Ovary (tissue), 9 donors: ENCODE measurements around the gene NSRP1. TPM values are rescaled to one million over a fixed set of nuclear protein-coding genes. Genes with fewer than 3 reads are reported as not detected.

Experiments
- DNase-seq, 5 donors: peaks; one replicate each; pipeline ENCODE4 v3.0.0-alpha.2; 2019 to 2020
- H3K27ac ChIP-seq, 2 donors: fragments of 200-600 bp; one replicate each; pipeline versions ENCODE4 v1.5.1 to v1.8.0; 2019 to 2022
- H3K27me3 ChIP-seq: fragments of 200-600 bp; one replicate; pipeline ENCODE4 v1.8.0; 2022
- H3K36me3 ChIP-seq: fragments of 200-600 bp; sonication (generic); one replicate; pipeline ENCODE4 v1.5.1; 2019
- H3K4me1 ChIP-seq: one replicate; pipeline ENCODE4 v1.8.1; 2013; ENCODE audit warnings: mild to moderate bottlenecking, moderate library complexity; ENCODE audit not compliant: insufficient read depth
- H3K4me3 ChIP-seq: fragments of 200-600 bp; sonication (generic); one replicate; pipeline ENCODE4 v1.5.1; 2017
- H3K9me3 ChIP-seq, 2 donors: fragments of 200-600 bp in 1 of 2; sonication (generic) in 1 of 2; one replicate each; pipeline versions ENCODE4 v1.5.1 to v1.8.1; 2013 to 2019; ENCODE audit warnings: mild to moderate bottlenecking in 1 of 2, moderate library complexity in 1 of 2
- CTCF ChIP-seq, 3 donors: fragments of 450-650 bp in 2 of 3; fragments of 200-600 bp in 1 of 3; IDR thresholded peaks; one replicate each; pipeline versions ENCODE4 v1.5.1 to v1.8.0; 2016 to 2022; ENCODE audit warnings: antibody characterized with exemption in 3 of 3, mild to moderate bottlenecking in 1 of 3
- EP300 ChIP-seq: sonication (generic); formaldehyde crosslinking; IDR thresholded peaks from one replicate; pipeline ENCODE4 v1.6.1; 2017; ENCODE audit warnings: antibody characterized with exemption
- POLR2A ChIP-seq: fragments of 450-650 bp; IDR thresholded peaks from one replicate; pipeline ENCODE4 v1.6.1; 2017; ENCODE audit warnings: antibody characterized with exemption, mild to moderate bottlenecking, moderate library complexity
- WGBS, 3 donors: extraction: QIAGEN DNeasy Blood & Tissue Kit in 1 of 3; methylation state at CpG; one replicate each; pipeline versions ENCODE4 v1.1.5 to v1.1.7; 2013 to 2017; 5-methylcytosine and 5-hydroxymethylcytosine counted together
- intact Hi-C, 4 donors: fragments of 100-400 bp; cut with DNase I; formaldehyde crosslinking; loops; one replicate each; pipeline versions ENCODE4 v1.11.0 to v1.15.1; 2022 to 2023
- polyA plus RNA-seq, 2 donors: library from polyadenylated mRNA; stranded (reverse); fragments of 200-250 nt in 1 of 2; fragments of 350-450 nt in 1 of 2; fragmentation: Illumina TruSeq in 1 of 2; extraction: RNeasy Lipid Tissue Mini Kit (QIAGEN cat#74804) in 1 of 2; gene quantifications; one replicate each; pipeline ENCODE4 v1.2.3, GENCODE V29; 2013 to 2014
- total RNA-seq, 7 donors: library from RNA; depleted of rRNA in 2 of 7; stranded (reverse); fragments of >200 nt in 2 of 7; fragmentation: NEBNext Ultra II Directional in 3 of 7; extraction: Animal tissue kit (Norgen Biotek cat#: 25700) in 3 of 7; gene quantifications; one replicate each; pipeline versions ENCODE4 v1.1.0 to v1.2.4, GENCODE V29; 2016 to 2023
- donor health status: DM: no; HTN: no; CAD: no; lungs with moderate emphysema.
- donor health status: DM: no; HTN: no; CAD: no.
- donor health status: Bipolar disorder and iron deficiency.
- donor health status: DM: yes; HTN: yes; CAD: no.
- donor health status: DM: no; HTN: no; CAD: no.
- donor health status: DM: yes; HTN: yes; CAD: no.

The NSRP1 gene
- total and polyA plus RNA-seq, 9 donors = 19.0 to 42.1 (median 26.6) TPM

- intact Hi-C loops = no loop called here
- TF ChIP-seq POLR2A (no peak), CTCF (IDR thresholded peaks at IDR 0.05) (no peak)
- Histone ChIP-seq H3K4me3 (no peak overlapping the region), H3K4me1 (no peaks in the 10 kb centered on the region), H3K36me3 (no peaks in the 10 kb centered on the region), H3K9me3 (no peaks in the 10 kb centered on the region), H3K27ac (no peak overlapping the region), H3K27me3 (no peaks in the 10 kb centered on the region)
- DNase-seq = no peak
- WGBS, 3 donors = 93 to 100% (median 94%) methylated on average over 1 of the region's 1 CpG
These were observed 55.9 kb downstream of the NSRP1 start for GRCh38 chr17:30172560-30172959.

DNA sequence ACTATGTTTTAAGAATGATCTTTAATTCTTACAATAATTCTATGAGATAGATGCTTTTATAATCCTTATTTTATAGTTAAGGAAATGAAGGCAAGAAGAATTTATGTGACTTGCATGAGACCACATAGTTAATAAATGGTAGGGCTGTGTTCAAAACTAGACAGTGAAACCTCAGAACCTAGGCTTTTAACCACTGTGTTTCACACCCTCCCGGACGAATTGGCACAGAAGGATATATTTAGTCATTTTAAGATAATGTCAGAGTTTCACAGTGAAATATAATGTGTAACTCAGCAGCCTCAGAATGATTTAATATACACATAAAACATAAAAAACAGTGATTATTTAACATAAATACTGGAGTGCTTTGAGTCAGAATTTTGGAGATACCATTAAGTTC, 57.0 kb downstream of the NSRP1 start:
- no peaks in the 10 kb centered on the region for H3K36me3 ChIP-seq

DNA sequence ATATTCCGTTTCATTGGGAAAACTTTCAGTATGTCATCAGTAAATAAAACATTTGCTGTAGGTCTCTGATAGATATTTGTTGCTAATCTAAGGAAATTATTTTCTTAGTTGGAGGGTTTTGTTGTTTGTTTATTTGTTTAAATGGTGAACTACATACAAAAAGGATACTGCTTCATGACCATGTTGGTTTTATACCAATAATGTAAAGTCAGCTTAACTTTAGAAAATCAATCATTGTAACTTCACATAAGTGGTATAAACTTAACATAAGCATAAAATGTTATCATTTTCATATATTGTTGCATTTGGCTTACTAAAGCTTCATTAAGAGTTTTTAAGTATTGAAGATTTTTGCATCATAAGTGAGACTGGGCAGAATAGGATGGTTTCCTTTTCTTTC, 57.9 kb downstream of the NSRP1 start:
- DNase-seq = no peak
- no peaks in the 10 kb centered on the region for H3K27me3 ChIP-seq
- no peak overlapping the region for H3K4me3 ChIP-seq
- 90 to 96% (median 91%) methylated on average over 1 of the region's 1 CpG for whole genome bisulfite sequencing, 3 donors
- TF ChIP-seq EP300 = no peak
- no peaks in the 10 kb centered on the region for H3K4me1 ChIP-seq
- H3K9me3 ChIP-seq = no peaks in the 10 kb centered on the region
- intact Hi-C loops = no loop called here
- H3K36me3 ChIP-seq = no peaks in the 10 kb centered on the region
- H3K27ac ChIP-seq = no peak overlapping the region

More for the DNA sequence above, 57.0 kb downstream of the NSRP1 start:
- no peaks in the 10 kb centered on the region for H3K27me3 ChIP-seq
- intact Hi-C loops = no loop called here
- TF ChIP-seq POLR2A = no peak
- TF ChIP-seq EP300 = no peak
- no peak for TF ChIP-seq CTCF (IDR thresholded peaks at IDR 0.05)
- H3K9me3 ChIP-seq = no peaks in the 10 kb centered on the region
- no peaks in the 10 kb centered on the region for H3K4me1 ChIP-seq
- 42 to 58% (median 54%) methylated on average over 2 of the region's 2 CpGs for WGBS, 3 donors
- H3K4me3 ChIP-seq = no peak overlapping the region
- no peak for DNase-seq
- no peak overlapping the region for H3K27ac ChIP-seq

DNA sequence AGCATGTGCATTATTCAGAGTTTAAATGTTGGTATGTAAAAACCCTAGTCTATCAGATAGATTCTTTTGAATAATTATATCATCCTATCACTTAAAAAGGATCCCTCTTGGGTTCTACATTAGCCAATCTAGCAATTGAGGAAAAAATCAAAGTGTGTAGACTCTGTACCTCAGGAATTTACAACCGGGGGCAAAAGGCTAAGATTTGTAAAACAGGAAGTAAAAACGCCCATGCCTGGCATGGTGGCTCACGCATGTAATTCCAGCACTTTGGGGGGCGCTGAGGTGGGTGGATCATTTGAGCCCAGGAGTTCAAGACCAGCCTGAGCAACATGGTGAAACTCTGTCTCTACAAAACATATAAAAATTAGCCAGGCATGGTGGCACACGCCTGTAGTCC, 60.2 kb downstream of the NSRP1 start:
- TF ChIP-seq CTCF (IDR thresholded peaks at IDR 0.05) = no peak
- TF ChIP-seq EP300 = no peak
- TF ChIP-seq POLR2A = no peak
- no peak for DNase-seq
- intact Hi-C loops = no loop called here
- Histone ChIP-seq H3K4me1 (no peaks in the 10 kb centered on the region), H3K4me3 (no peak overlapping the region), H3K36me3 (no peaks in the 10 kb centered on the region), H3K9me3 (no peaks in the 10 kb centered on the region), H3K27me3 (no peaks in the 10 kb centered on the region), H3K27ac (no peak overlapping the region)
- WGBS, 3 donors = 92 to 95% (median 94%) methylated on average over 5 of the region's 5 CpGs

DNA sequence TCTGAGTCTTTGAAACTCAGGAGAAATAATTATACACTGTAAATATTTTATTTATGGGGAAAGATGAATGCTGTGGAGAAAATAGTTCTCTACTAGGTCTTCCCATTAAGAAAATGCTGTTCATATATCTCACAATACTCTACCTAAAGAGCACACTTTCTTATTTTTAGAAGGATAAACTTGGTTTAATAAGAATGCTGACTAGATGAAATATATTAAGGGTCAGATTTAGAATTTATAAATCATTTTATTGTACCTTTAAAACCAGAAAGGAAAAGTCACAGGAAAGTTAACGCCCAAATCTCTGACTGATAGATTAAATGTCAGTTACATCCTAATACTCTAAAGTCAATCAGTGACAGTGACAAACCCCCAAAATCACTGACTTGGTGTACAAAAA, 70.1 kb downstream of the NSRP1 start:
- 83 to 91% (median 88%) methylated on average over 1 of the region's 1 CpG for WGBS, 3 donors
- Histone ChIP-seq H3K36me3 (no peaks in the 10 kb centered on the region), H3K9me3 (no peaks in the 10 kb centered on the region), H3K27ac (no peak overlapping the region), H3K4me3 (no peak overlapping the region), H3K27me3 (no peaks in the 10 kb centered on the region), H3K4me1 (no peaks in the 10 kb centered on the region)
- intact Hi-C loops = no loop called here
- no peak for DNase-seq
- TF ChIP-seq POLR2A (no peak), CTCF (IDR thresholded peaks at IDR 0.05) (no peak), EP300 (no peak)
